Activated naive CD8-positive, alpha-beta T cell treated with anti-CD3 and anti-CD28 coated beads for 36 hours (primary cell): Measurements from ENCODE around the gene MAU2. TPM values are rescaled to one million over a fixed set of nuclear protein-coding genes. Genes with fewer than 3 reads are reported as not detected.

Source experiments
- DNase-seq: peaks from one replicate; pipeline ENCODE4 v3.0.0; 2021
- H3K27ac Mint-ChIP-seq: one replicate; pipeline ENCODE4 v1.8.0; 2022; ENCODE audit warnings: mild to moderate bottlenecking, moderate library complexity, mixed read lengths
- H3K27me3 Mint-ChIP-seq: one replicate; pipeline ENCODE4 v1.8.0; 2022; ENCODE audit warnings: mild to moderate bottlenecking, mixed read lengths
- H3K36me3 Mint-ChIP-seq: one replicate; pipeline ENCODE4 v1.8.0; 2021; ENCODE audit warnings: mild to moderate bottlenecking, mixed read lengths
- H3K4me1 Mint-ChIP-seq: one replicate; pipeline ENCODE4 v1.8.0; 2021; ENCODE audit warnings: mixed read lengths
- H3K4me3 Mint-ChIP-seq: one replicate; pipeline ENCODE4 v1.8.0; 2022; ENCODE audit warnings: mild to moderate bottlenecking, moderate library complexity, mixed read lengths
- H3K9me3 Mint-ChIP-seq: one replicate; pipeline ENCODE4 v1.8.0; 2022; ENCODE audit warnings: mixed read lengths
- total RNA-seq, 2 experiments: library from RNA; stranded (reverse); gene quantifications; one replicate each; pipeline ENCODE4 v1.2.3, GENCODE V29; 2021

The MAU2 gene
- total RNA-seq, 2 experiments from 2014 or later: 39.5 to 39.9 TPM

DNA sequence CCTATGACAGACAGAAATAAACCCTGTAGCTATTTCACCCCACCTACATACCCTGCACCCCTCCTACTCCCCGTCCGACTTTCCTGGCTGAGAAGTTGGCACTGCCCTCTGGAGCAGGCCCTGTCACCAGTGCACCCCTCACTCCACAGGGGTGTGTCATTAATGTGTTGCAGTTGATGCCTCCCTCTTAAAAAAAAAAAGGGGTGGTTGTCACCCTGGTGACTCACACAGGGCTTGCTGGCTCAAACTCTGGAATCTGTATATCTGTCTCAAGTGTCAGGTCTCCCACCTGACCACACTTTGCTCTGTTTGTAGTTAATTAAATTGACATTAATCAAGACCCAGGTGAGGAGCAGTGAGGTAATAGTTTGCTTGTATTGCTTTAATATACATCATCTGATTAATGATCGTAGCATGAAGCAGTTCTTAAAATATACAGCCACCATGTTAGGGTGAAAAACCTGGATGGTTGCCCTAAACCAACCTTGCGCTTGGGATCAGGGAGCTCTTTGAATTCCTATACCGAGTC is 82.8 kb downstream of the MAU2 start:
- no peaks in the 10 kb centered on the region for H3K27me3 Mint-ChIP-seq
- peaks cover 52% of the 10 kb centered on the region for H3K4me1 Mint-ChIP-seq
- H3K27ac Mint-ChIP-seq: peak overlapping the region; percentile 76
- H3K36me3 Mint-ChIP-seq: peaks cover 19% of the 10 kb centered on the region
- DNase-seq: peak; percentile 31
- H3K9me3 Mint-ChIP-seq: no peaks in the 10 kb centered on the region
- H3K4me3 Mint-ChIP-seq: no peak overlapping the region

GRCh38 chr19:19404879-19405860 is 84.5 kb downstream of the MAU2 start, which contains the start of gene GATAD2A:
TSS of gene GATAD2A (plus strand) at chr19:19405675. CDS start at chr19:19465346, 59,671 bp downstream.
- H3K4me1 Mint-ChIP-seq: peaks cover 58% of the 10 kb centered on the region
- no peaks in the 10 kb centered on the region for H3K9me3 Mint-ChIP-seq
- peak; percentile 93 for DNase-seq
- H3K36me3 Mint-ChIP-seq: peaks cover 22% of the 10 kb centered on the region
- H3K27ac Mint-ChIP-seq: peak within 1 kb of the TSS; percentile 97
- H3K4me3 Mint-ChIP-seq: peak within 1 kb of the TSS; percentile 99
- no peaks in the 10 kb centered on the region for H3K27me3 Mint-ChIP-seq

GRCh38 chr19:19405971-19406877 is 85.6 kb downstream of the MAU2 start:
- H3K27me3 Mint-ChIP-seq: no peaks in the 10 kb centered on the region
- peaks cover 66% of the 10 kb centered on the region for H3K4me1 Mint-ChIP-seq
- no peaks in the 10 kb centered on the region for H3K9me3 Mint-ChIP-seq
- peak overlapping the region; percentile 97 for H3K27ac Mint-ChIP-seq
- H3K4me3 Mint-ChIP-seq: peak overlapping the region; percentile 99
- DNase-seq: peak; percentile 73
- peaks cover 24% of the 10 kb centered on the region for H3K36me3 Mint-ChIP-seq

DNA sequence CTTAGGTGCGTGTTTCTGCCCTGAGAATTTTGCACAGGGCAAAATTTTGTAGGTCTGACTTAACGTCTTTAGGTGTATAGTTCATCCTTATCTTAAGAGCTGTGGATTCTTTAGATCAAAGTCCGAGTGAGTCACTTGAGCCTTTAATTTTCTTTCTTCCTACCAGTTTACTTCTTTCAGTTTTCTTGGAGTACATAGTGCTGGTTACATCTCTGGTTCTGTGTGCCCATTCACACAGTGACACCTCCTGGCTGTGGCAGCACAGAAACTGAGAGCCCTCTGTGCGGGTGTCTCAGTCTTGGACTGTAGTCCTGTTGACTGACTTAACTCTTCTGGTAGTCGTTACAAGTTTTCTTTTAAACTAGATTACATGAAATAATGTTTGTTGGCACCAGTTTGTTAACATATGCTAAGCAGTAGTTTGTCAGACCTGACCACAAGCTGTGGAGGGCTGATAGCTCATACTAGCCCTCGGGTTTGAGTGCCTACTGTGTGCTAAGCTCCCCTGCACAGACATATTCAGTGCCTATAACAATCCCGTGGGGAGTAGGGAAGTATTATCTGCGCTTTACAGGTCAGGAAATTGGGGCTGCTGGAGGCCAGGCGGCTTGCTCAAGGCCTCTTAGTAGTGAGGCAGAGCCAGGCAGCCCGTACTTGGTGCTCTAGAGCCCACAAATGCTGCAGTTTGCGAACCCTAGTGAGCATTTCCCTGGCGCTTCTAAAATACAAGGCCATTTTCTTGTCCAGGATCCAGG is 86.4 kb downstream of the MAU2 start:
- Mint-ChIP-seq H3K27ac (peak overlapping the region; percentile 97), H3K36me3 (peaks cover 27% of the 10 kb centered on the region), H3K4me3 (peak overlapping the region; percentile 99), H3K9me3 (no peaks in the 10 kb centered on the region), H3K4me1 (peaks cover 67% of the 10 kb centered on the region), H3K27me3 (no peaks in the 10 kb centered on the region)
- peak; percentile 66 for DNase-seq

DNA sequence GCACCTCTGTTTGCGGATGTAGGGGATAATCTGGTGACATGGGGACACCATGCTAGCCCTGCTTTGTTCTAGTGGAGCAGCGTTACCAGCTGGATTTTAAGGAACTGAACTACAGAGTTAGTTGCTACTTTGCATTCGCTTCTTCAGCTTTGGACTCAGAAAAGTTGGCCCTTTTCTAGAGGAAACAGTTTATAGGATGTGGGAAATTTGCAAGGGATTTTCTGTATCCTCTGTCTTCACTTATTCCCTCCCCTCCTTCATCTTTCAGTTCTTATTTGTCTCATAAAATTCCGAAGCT is 87.0 kb downstream of the MAU2 start:
- peaks cover 30% of the 10 kb centered on the region for H3K36me3 Mint-ChIP-seq
- peak overlapping the region; percentile 99 for H3K4me3 Mint-ChIP-seq
- H3K27ac Mint-ChIP-seq: peak overlapping the region; percentile 97
- peaks cover 70% of the 10 kb centered on the region for H3K4me1 Mint-ChIP-seq
- no peaks in the 10 kb centered on the region for H3K27me3 Mint-ChIP-seq
- no peaks in the 10 kb centered on the region for H3K9me3 Mint-ChIP-seq
- DNase-seq: no peak

Other genes with a start within 250 kb of the MAU2 start
- 10 to 100 TPM; 24.2 to 25.8 TPM for gene TMEM161A, start 182.4 kb upstream of the MAU2 start, total RNA-seq
- gene MEF2B, start 150.6 kb upstream of the MAU2 start, total RNA-seq: 1 to 10 TPM; 1.6 to 2.3 TPM
- 10 to 100 TPM; 29.8 to 31.1 TPM for gene BORCS8, start 128.7 kb upstream of the MAU2 start, total RNA-seq
- gene RFXANK, start 128.6 kb upstream of the MAU2 start, total RNA-seq: 10 to 100 TPM; 84.6 to 85.4 TPM
- gene NR2C2AP, start 117.4 kb upstream of the MAU2 start, total RNA-seq: 10 to 100 TPM; 46.0 to 47.6 TPM
- gene NCAN, start 108.9 kb upstream of the MAU2 start, total RNA-seq: not detected
- not detected for gene TM6SF2, start 47.5 kb upstream of the MAU2 start, total RNA-seq
- gene SUGP1, start 320 bp upstream of the MAU2 start, total RNA-seq: 10 to 100 TPM; 58.2 to 59.4 TPM
- gene GATAD2A, start 84.8 kb downstream of the MAU2 start, total RNA-seq: 100 to 1,000 TPM; 196 to 202 TPM
- gene TSSK6, start 194.7 kb downstream of the MAU2 start, total RNA-seq: 1 to 10 TPM; 3.0 to 3.1 TPM
- 100 to 1,000 TPM; 306 to 312 TPM for gene NDUFA13, start 195.4 kb downstream of the MAU2 start, total RNA-seq
- gene YJEFN3, start 208.1 kb downstream of the MAU2 start, total RNA-seq: 1 to 10 TPM; 5.7 to 7.8 TPM
- under 1 TPM; 0.18 to 0.23 TPM for gene CILP2, start 217.4 kb downstream of the MAU2 start, total RNA-seq